GM23338 (cell line): Measurements from ENCODE around the gene SLC8A3. TPM values are rescaled to one million over a fixed set of nuclear protein-coding genes. Genes with fewer than 3 reads are reported as not detected.

Experiments
- ATAC-seq: fragments of 200-7000 bp; cut with Tn5 transposase; 3 replicates; pipeline ENCODE4 v1.9.1; 2020
- DNase-seq: peaks from one replicate; pipeline ENCODE4 v3.0.0-alpha.2; 2015; ENCODE audit warnings: low spot score
- H2AFZ ChIP-seq: fragments of 200-600 bp; sonication (generic); 2 replicates; pipeline ENCODE4 v1.8.0; 2016; ENCODE audit warnings: antibody characterized with exemption, mild to moderate bottlenecking, moderate library complexity
- H3F3A ChIP-seq: fragments of 200-600 bp; sonication (generic); replicated peaks from 2 replicates; pipeline ENCODE4 v1.8.0; 2017; ENCODE audit warnings: antibody characterized with exemption, mixed run types, low read depth
- H3K27ac ChIP-seq: fragments of 200-600 bp; sonication (generic); 2 replicates; pipeline ENCODE4 v1.6.1; 2016; ENCODE audit warnings: low read depth
- H3K27me3 ChIP-seq: fragments of 200-600 bp; sonication (generic); 2 replicates; pipeline ENCODE4 v1.8.0; 2016; ENCODE audit warnings: mild to moderate bottlenecking, mixed run types, moderate library complexity; ENCODE audit not compliant: insufficient read depth
- H3K36me3 ChIP-seq: fragments of 200-600 bp; sonication (generic); 2 replicates; pipeline ENCODE4 v1.8.0; 2016; ENCODE audit warnings: mild to moderate bottlenecking; ENCODE audit not compliant: insufficient read depth
- H3K4me1 ChIP-seq: fragments of 200-600 bp; sonication (generic); 2 replicates; pipeline ENCODE4 v1.8.0; 2016; ENCODE audit warnings: mild to moderate bottlenecking, moderate library complexity; ENCODE audit not compliant: insufficient read depth
- H3K4me2 ChIP-seq: fragments of 200-600 bp; sonication (generic); 2 replicates; pipeline ENCODE4 v1.7.1; 2017; ENCODE audit warnings: mixed run types
- H3K4me3 ChIP-seq: fragments of 200-600 bp; sonication (generic); 2 replicates; pipeline ENCODE4 v1.6.1; 2016; ENCODE audit warnings: mixed run types
- H3K79me2 ChIP-seq: fragments of 200-600 bp; sonication (generic); replicated peaks from 2 replicates; pipeline ENCODE4 v1.8.0; 2017; ENCODE audit warnings: mild to moderate bottlenecking; ENCODE audit not compliant: insufficient read depth
- H3K9me2 ChIP-seq: fragments of 200-600 bp; sonication (generic); 2 replicates; pipeline ENCODE4 v1.8.0; 2017; ENCODE audit not compliant: insufficient read depth
- H4K20me1 ChIP-seq: fragments of 200-600 bp; sonication (generic); replicated peaks from 2 replicates; pipeline ENCODE4 v1.8.0; 2017; ENCODE audit warnings: mild to moderate bottlenecking; ENCODE audit not compliant: insufficient read depth
- H3K27ac Mint-ChIP-seq: 2 replicates; pipeline ENCODE4 v1.8.0; 2020; ENCODE audit warnings: inconsistent platforms, mild to moderate bottlenecking, moderate library complexity, mixed read lengths
- H3K27me3 Mint-ChIP-seq: 3 replicates; pipeline ENCODE4 v1.8.0; 2022; ENCODE audit warnings: low read depth, mild to moderate bottlenecking, moderate library complexity, mixed read lengths, inconsistent platforms; ENCODE audit not compliant: insufficient read depth, poor library complexity
- H3K36me3 Mint-ChIP-seq: 3 replicates; pipeline ENCODE4 v1.8.0; 2021; ENCODE audit warnings: low read depth, mild to moderate bottlenecking, inconsistent platforms, moderate library complexity, mixed read lengths
- H3K4me1 Mint-ChIP-seq: 3 replicates; pipeline ENCODE4 v1.8.0; 2020; ENCODE audit warnings: mild to moderate bottlenecking, inconsistent platforms, mixed read lengths
- H3K4me3 Mint-ChIP-seq: 3 replicates; pipeline ENCODE4 v1.8.0; 2021; ENCODE audit warnings: moderate library complexity, mild to moderate bottlenecking, inconsistent platforms, mixed read lengths
- H3K9me3 Mint-ChIP-seq: 3 replicates; pipeline ENCODE4 v1.8.0; 2020; ENCODE audit warnings: moderate library complexity, mild to moderate bottlenecking, inconsistent platforms, mixed read lengths
- CREB1 ChIP-seq: fragments of 250-450 bp; sonication (Bioruptor Pico); IDR thresholded peaks from 2 replicates; pipeline ENCODE4 v1.5.0; 2020; ENCODE audit warnings: low read depth, mild to moderate bottlenecking, moderate library complexity
- CTCF ChIP-seq, 2 experiments: fragments of 200-600 bp in 1 of 2; sonication (generic) in 1 of 2; conservative IDR thresholded peaks; 2 replicates each; pipeline versions ENCODE4 v1.5.1 to v1.6.1; 2016 to 2017; ENCODE audit warnings: antibody characterized with exemption in 2 of 2, low read depth in 2 of 2, mild to moderate bottlenecking in 2 of 2, moderate library complexity in 1 of 2
- EZH2 ChIP-seq: fragments of 200-600 bp; sonication (generic); IDR thresholded peaks from one replicate; pipeline ENCODE4 v1.8.0; 2017; ENCODE audit warnings: antibody characterized with exemption, mild to moderate bottlenecking, low read depth; ENCODE audit not compliant: unreplicated experiment
- EZH2phosphoT487 ChIP-seq: fragments of 200-600 bp; sonication (generic); IDR thresholded peaks from one replicate; pipeline ENCODE4 v1.8.1; 2018; ENCODE audit warnings: antibody characterized with exemption; ENCODE audit not compliant: unreplicated experiment
- JUNB ChIP-seq: IDR thresholded peaks from one replicate; pipeline ENCODE4 v1.6.1; 2016; ENCODE audit warnings: antibody characterized with exemption; ENCODE audit not compliant: unreplicated experiment
- NANOG ChIP-seq: IDR thresholded peaks from 2 replicates; pipeline ENCODE4 v1.6.1; 2016; ENCODE audit warnings: antibody characterized with exemption, borderline replicate concordance
- POLR2AphosphoS5 ChIP-seq: IDR thresholded peaks from 2 replicates; pipeline ENCODE4 v1.6.1; 2016; ENCODE audit warnings: antibody characterized with exemption, low read depth
- REST ChIP-seq: IDR thresholded peaks from one replicate; pipeline ENCODE4 v1.6.1; 2018; ENCODE audit warnings: antibody characterized with exemption; ENCODE audit not compliant: unreplicated experiment
- ZNF114 ChIP-seq: fragments of 250-450 bp; sonication (Bioruptor Pico); IDR thresholded peaks from 2 replicates; pipeline ENCODE4 v1.5.0; 2020; ENCODE audit warnings: mild to moderate bottlenecking, moderate library complexity
- polyA plus RNA-seq: library from polyadenylated mRNA; unstranded; fragments of >200 nt; fragmentation: Nextera tagmentation; extraction: Ambion mirVana; gene quantifications from 2 replicates; pipeline ENCODE4 v1.2.1, GENCODE V29; 2016
- total RNA-seq: library from RNA; depleted of rRNA; stranded (reverse); fragments of >200 nt; shearing (Covaris generic); gene quantifications from 2 replicates; pipeline ENCODE4 v1.2.3, GENCODE V29; 2014

SLC8A3 gene
- total and polyA plus RNA-seq, 2 experiments from 2014 or later, result 0.82 to 2.0 TPM

GRCh38 chr14:70148351-70148750 lies 40.4 kb downstream of the SLC8A3 start (continued):
- no peak for TF ChIP-seq REST
- no peak for TF ChIP-seq EZH2phosphoT487

- Mint-ChIP-seq H3K9me3 (no peaks in the 10 kb centered on the region), H3K4me1 (peaks cover 7% of the 10 kb centered on the region; the same call in 2 of the 3 replicates), H3K4me3 (no peak overlapping the region), H3K36me3 (no peaks in the 10 kb centered on the region), H3K27ac (no peak overlapping the region), H3K27me3 (peaks cover 5% of the 10 kb centered on the region)
- H3K4me3 ChIP-seq, result no peak overlapping the region
- H4K20me1 ChIP-seq, result no peaks in the 10 kb centered on the region; the same call in 1 of the 2 replicates
- ATAC-seq (no peak), DNase-seq (no peak)
- no peak overlapping the region for H3K4me2 ChIP-seq
- H3K36me3 ChIP-seq, result no peaks in the 10 kb centered on the region
- no peaks in the 10 kb centered on the region for H3K27me3 ChIP-seq
- no peak for TF ChIP-seq CTCF (conservative IDR thresholded peaks at IDR 0.05; ENCODE audit: low read depth in 2 of 2)
- no peak for TF ChIP-seq EZH2
- H3F3A ChIP-seq, result no peaks in the 10 kb centered on the region
- H3K27ac ChIP-seq, result no peak overlapping the region
- no peaks in the 10 kb centered on the region for H3K9me2 ChIP-seq
- no peaks in the 10 kb centered on the region for H3K79me2 ChIP-seq
- H3K4me1 ChIP-seq, result no peaks in the 10 kb centered on the region
- no peak overlapping the region for H2AFZ ChIP-seq
Measured at GRCh38 chr14:70144046-70144445, 44.7 kb downstream of the SLC8A3 start.

GRCh38 chr14:70143306-70143705 lies 45.4 kb downstream of the SLC8A3 start:
- Histone ChIP-seq H3K79me2 (no peaks in the 10 kb centered on the region), H3K27ac (no peak overlapping the region), H3K36me3 (no peaks in the 10 kb centered on the region), H3K4me1 (no peaks in the 10 kb centered on the region), H3K9me2 (0 out of 2 replicates have a peak, but pooled peaks cover 5% of the 10 kb centered on the region), H3F3A (no peaks in the 10 kb centered on the region), H2AFZ (no peak overlapping the region), H4K20me1 (no peaks in the 10 kb centered on the region), H3K4me2 (no peak overlapping the region), H3K4me3 (no peak overlapping the region), H3K27me3 (no peaks in the 10 kb centered on the region)
- ATAC-seq, result no peak
- peaks cover 7% of the 10 kb centered on the region; the same call in 2 of the 3 replicates for H3K4me1 Mint-ChIP-seq
- H3K27me3 Mint-ChIP-seq, result peaks cover 5% of the 10 kb centered on the region
- H3K4me3 Mint-ChIP-seq, result no peak overlapping the region
- DNase-seq, result no peak
- H3K36me3 Mint-ChIP-seq, result no peaks in the 10 kb centered on the region
- no peaks in the 10 kb centered on the region for H3K9me3 Mint-ChIP-seq
- no peak overlapping the region for H3K27ac Mint-ChIP-seq
- TF ChIP-seq CTCF (conservative IDR thresholded peaks at IDR 0.05; ENCODE audit: low read depth in 2 of 2) (no peak), REST (no peak), EZH2phosphoT487 (no peak), NANOG (no peak), POLR2AphosphoS5 (no peak), EZH2 (no peak), JUNB (no peak), CREB1 (CRISPR knock-in tag) (no peak), ZNF114 (CRISPR knock-in tag) (no peak)
